AML-193 (cell line): ENCODE measurements around the gene CCDC69.
"Not testable (repeated sequence)": the region's sequence is repeated elsewhere in the genome, so short reads cannot be mapped to it uniquely, and the experiment has no call there.

Experiments used
- DNase-seq, 2 experiments: peaks; one replicate each; lab custom pipeline; 2025; lab: John Stamatoyannopoulos, UW

Gene CCDC69

DNA sequence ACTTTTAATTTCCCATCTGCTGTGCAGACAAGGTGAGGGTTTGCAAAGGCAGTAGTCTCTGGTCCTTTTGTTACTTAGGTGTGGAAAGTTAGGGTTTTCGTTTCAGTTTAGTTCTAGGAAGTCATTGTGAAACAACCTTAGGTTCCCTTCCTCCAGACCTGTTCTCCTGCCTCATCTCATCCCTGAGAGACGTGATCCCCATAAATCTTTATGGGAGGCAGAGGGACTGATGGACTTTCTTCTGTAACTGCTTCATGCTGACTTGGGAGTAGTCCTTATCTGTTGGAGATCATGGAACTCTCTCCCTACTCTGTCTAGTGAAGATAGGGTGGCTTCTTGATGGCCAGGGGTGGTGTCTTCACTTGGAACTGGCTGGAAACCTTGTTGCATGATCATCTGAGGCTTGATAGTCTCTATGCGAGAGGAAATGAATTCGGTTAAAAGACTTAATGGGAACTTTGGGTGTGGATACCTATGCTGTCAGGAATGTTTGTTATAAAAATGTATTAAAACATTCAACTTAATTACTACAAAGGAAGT lies 21.9 kb upstream of the CCDC69 start:
- no peak for DNase-seq

DNA sequence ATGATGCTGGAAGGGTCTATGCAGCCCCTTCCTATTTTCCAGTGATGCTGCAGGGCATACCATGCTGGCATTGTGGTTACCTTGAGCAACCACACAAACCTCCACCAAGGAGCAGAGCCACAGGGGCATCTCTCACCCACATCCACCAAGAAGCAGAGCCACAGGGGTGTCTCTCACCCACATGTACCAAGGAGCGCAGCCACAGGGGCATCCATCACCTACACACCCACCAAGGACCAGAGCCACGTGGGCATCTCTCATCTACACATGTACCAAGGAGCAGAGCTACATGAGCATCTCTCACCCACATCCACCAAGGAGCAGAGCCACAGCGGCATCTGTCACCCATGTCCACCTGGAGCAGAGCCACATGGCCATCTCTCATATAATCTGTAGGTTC lies 20.3 kb upstream of the CCDC69 start:
- no peak for DNase-seq

GRCh38 chr5:151243564-151243963 lies 19.7 kb upstream of the CCDC69 start:
- DNase-seq = no peak

DNA sequence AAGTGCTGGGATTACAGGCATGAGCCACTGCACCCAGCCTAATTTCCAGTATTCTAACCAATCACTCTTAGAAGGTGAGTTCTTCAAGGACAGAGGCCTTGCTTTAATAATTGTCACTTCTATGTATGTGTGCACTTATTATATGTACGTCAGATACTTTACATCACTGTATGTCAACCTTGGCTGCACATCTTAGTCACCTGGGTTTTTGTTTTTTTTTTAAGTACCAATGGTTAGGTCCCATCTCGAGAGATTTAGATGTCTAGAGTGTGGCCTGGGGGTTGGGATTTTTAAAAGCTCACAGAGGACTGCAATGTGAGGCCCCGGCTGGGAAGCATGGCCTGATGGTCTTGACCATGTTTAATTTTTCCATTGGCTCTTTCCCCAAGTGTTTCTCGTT lies 19.2 kb upstream of the CCDC69 start:
- DNase-seq = no peak

DNA sequence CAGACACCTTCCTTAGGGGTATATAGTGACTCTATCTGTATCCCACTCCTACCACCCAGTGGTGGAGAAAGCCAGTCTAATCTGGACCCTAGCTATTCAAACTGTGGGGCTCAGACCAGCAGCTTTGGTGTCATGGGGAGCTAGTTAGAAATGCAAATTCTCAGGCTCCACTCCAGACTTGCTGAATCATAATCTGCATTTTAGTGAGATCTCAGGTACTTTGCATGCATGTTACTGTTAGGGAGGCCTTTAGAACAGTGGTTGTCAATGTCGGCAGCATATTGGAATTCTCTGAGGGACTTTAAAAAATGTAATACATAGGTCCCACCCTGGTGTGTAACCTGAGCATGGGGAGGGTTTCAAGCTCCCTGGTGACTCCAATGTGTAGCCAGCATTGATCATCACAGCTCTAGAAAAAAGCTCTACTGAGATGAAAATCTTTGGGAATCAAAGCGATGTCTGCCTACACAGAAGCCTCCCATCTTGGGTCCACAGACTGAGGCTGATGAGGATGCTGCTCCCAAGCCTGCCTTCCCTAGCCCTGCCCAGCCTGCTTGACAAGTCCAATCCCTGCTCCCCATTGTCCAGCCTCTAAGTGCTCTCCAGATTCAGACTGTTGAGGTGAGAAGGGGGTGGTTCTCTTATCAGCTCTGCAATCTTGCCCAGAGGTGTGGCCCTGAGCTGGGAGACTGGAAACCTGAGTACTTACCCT lies 17.2 kb upstream of the CCDC69 start:
- DNase-seq = no peak

GRCh38 chr5:151240268-151240835 lies 16.5 kb upstream of the CCDC69 start:
- not testable (repeated sequence) for DNase-seq

DNA sequence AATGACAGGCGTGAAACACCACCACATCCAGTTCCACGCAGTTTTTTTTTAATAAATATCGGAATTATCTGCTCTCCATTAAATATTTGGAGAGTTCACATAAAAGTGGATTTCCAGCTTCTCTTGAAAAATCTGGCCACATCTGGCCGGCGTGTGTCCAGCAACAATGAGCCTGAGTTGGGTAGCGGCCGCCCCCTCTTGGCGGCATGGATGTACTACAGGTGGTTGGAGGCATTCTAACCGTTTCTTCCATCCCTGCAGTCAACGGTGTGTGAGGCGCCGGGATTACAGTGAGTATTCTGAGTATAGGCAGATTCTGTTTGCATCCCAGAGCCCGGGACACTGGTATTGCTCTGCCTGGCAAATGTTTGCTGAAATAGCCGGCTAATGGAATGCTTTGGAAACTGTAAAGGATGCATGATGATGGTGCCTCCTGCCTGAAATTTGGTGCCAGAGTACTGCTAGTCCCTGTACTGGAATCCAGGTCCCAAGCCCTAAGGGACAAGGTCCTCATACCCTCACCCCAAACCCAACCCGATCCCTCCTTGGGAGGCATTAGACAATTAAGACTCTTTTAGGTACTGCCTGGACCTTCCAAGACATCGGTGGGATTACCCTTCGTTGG lies 15.5 kb upstream of the CCDC69 start:
- DNase-seq = peak; percentile 55 to 66

DNA sequence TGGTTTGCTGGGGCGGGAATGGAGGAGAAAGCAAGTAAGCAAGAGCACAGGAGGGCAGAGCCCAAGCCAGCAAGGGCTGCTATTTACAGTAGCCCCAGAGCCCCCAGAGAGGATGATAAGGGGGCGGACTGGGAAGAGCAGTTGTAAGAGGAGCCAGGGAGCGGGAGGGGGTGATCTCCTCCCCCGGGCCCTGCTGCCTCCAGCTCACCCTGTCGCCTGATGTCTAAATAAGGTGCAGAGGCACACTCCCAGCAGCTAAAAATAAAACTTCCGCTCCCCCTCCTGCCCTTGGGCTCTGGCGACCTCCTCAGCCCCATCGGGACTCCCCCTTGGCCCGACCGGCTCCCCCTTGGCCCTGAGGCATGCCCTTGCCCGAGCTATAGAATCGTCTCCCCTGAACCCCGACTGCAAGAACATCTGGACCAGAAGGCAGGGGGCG lies 14.4 kb upstream of the CCDC69 start:
- no peak for DNase-seq

GRCh38 chr5:151237685-151238084 lies 13.8 kb upstream of the CCDC69 start:
- no peak for DNase-seq

DNA sequence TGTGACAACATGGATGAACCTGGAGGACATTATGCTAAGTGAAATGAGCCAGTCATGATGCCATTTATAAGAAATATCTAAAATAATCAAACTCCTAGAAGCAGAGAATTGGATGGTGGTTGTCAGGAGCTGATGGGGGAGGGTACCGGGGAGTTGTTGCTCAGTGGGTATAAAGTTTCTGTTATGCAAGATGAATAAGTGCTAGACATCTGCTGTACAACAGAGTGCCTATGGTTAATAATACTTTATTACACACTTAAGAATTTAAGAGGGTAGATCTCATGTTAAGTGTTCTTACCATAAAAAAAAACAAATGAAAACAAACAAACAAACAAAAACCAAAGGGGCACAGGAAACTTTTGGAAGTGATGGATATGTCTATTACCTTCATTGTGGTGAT lies 13.0 kb upstream of the CCDC69 start:
- no peak for DNase-seq

DNA sequence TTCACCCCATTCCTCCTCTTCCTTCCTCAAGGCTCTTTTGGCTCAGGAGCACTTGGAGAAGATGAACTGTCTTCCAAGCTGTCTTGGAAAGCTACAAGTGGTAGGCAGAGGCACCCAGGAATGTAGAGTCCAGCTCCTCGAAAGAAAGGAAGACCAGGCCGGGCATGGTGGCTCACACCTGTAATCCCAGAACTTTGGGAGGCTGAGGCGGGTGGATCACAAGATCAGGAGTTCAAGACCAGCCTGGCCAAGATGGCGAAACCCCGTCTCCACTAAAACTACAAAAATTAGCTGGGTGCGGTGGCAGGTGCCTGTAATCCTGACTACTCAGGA lies 11.3 kb upstream of the CCDC69 start:
- not testable (repeated sequence) for DNase-seq

DNA sequence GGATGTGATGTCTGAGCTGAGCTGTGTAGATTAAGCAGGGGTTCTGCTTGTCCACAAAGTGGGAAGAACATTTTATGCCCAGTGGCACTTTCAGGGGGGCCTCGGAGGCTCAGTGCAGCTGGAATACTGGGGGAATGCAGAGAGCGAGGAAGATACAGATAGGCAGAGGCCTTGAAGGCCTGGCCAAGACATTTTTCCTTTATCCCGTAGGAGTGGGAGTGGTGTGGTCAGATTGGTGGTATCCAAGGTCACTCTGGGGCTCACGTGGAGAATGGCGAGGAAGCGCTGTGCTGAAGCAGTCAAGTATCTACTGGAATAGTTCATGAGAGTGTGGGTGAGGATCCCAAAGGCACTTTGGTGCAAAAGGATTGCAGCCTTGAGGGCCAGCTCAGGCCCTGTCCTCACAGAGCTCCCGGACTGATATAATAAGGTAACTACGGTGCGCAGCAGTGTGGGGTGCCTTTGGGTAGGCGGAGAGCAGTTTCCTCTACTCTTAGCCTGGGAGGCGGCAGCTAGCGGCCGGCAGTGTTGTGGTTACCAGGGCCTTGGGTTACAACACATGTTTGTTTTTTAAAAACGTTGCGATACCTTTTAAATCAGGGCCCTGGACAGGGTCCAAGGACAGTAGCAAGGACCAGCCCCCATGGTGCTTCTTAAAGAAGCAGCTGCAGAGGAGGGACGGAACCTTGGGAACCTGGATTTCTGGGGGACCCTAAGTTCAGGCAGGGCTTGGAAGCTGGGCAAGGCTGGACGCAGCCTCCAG lies 10.8 kb upstream of the CCDC69 start:
- no peak for DNase-seq

GRCh38 chr5:151233616-151234085 lies 9.8 kb upstream of the CCDC69 start:
- no peak for DNase-seq

- no peak for DNase-seq
These were observed 7.5 kb upstream of the CCDC69 start for GRCh38 chr5:151231359-151231758.

GRCh38 chr5:151230048-151230680 lies 6.3 kb upstream of the CCDC69 start:
- no peak for DNase-seq

DNA sequence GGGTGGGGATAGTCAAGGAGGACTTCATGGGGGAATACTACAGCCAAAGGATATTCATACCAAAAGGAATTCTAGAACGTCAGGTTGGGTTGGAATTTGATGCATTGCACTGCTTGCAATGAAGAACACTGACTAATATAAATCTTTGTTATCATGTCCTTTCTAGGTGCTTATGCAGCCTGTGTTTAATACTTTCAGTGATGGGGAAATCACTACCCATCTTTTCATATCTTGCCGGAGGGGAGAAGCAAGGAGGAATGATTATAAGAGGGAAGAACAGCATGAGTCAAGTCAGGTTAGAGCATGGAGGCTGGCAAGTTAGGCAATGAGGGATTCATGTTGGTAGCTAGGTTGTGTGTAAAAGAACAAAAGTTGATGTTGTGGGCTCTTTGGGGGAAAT lies 5.1 kb upstream of the CCDC69 start:
- no peak for DNase-seq

GRCh38 chr5:151227918-151228447 lies 4.1 kb upstream of the CCDC69 start:
- DNase-seq = no peak

- no peak for DNase-seq
These were observed 1.6 kb upstream of the CCDC69 start for GRCh38 chr5:151225475-151225874.

- DNase-seq = no peak
These were observed 1.2 kb upstream of the CCDC69 start for GRCh38 chr5:151225071-151225470.

DNA sequence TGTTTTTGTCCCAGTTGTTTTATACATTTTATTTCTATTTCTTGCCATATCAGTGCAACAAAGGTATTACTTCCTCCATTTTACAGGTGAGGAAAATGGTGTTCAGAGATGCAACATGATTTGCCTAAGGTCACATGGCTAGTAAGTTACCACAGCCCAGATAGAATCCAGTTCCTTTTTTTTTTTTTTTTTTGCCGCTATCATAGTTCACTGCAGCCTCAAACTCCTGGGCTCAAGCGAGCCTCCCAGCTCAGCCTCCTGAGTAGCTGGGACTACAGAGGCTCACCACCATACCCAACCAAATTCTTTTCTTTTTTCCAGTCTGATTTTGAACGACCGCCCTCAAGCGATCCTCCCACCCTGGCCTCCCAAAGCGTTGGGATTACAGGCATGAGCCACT lies 480 bp upstream of the CCDC69 start:
- no peak for DNase-seq

- DNase-seq = no peak
These were observed 974 bp downstream of the CCDC69 start for GRCh38 chr5:151222790-151223446.
